Measurements from ENCODE around the gene PROS1.
"Not testable (repeated sequence)": the region's sequence is repeated elsewhere in the genome, so short reads cannot be mapped to it uniquely, and the experiment has no call there.

The PROS1 gene

GRCh38 chr3:93965106-93965505, 8.6 kb downstream of the PROS1 start:
- not testable (repeated sequence) for H3K4me1 ChIP-seq (ENCODE audit: control insufficient read depth, low read depth, low read length); H3K36me3 ChIP-seq (ENCODE audit: control insufficient read depth, low read depth, low read length); H3K4me3 ChIP-seq (ENCODE audit: low read length); H3K27me3 ChIP-seq (ENCODE audit: control insufficient read depth, insufficient read depth, low read length); H3K27ac ChIP-seq (ENCODE audit: low read length); H3K9ac ChIP-seq (ENCODE audit: low read length)
- peaks cover 14% of the 10 kb centered on the region for H3K9me3 ChIP-seq (ENCODE audit: control insufficient read depth, low read depth, low read length)

- Histone ChIP-seq H3K4me3 (ENCODE audit: low read length) (no peak overlapping the region), H3K36me3 (ENCODE audit: control insufficient read depth, low read depth, low read length) (no peaks in the 10 kb centered on the region), H3K27ac (ENCODE audit: low read length) (no peak overlapping the region), H3K4me1 (ENCODE audit: control insufficient read depth, low read depth, low read length) (no peaks in the 10 kb centered on the region), H3K27me3 (ENCODE audit: control insufficient read depth, insufficient read depth, low read length) (no peaks in the 10 kb centered on the region), H3K9me3 (ENCODE audit: control insufficient read depth, low read depth, low read length) (peaks cover 19% of the 10 kb centered on the region), H3K9ac (ENCODE audit: low read length) (no peak overlapping the region)
Observed at GRCh38 chr3:93962798-93963197, 10.9 kb downstream of the PROS1 start.

- Histone ChIP-seq H3K4me3 (ENCODE audit: low read length) (no peak overlapping the region), H3K27me3 (ENCODE audit: control insufficient read depth, insufficient read depth, low read length) (no peaks in the 10 kb centered on the region), H3K4me1 (ENCODE audit: control insufficient read depth, low read depth, low read length) (no peaks in the 10 kb centered on the region), H3K27ac (ENCODE audit: low read length) (no peak overlapping the region), H3K9ac (ENCODE audit: low read length) (no peak overlapping the region), H3K36me3 (ENCODE audit: control insufficient read depth, low read depth, low read length) (no peaks in the 10 kb centered on the region), H3K9me3 (ENCODE audit: control insufficient read depth, low read depth, low read length) (peaks cover 26% of the 10 kb centered on the region)
Observed at GRCh38 chr3:93961489-93961888, 12.2 kb downstream of the PROS1 start.

- H3K4me1 ChIP-seq (ENCODE audit: control insufficient read depth, low read depth, low read length): no peaks in the 10 kb centered on the region
- H3K27me3 ChIP-seq (ENCODE audit: control insufficient read depth, insufficient read depth, low read length): no peaks in the 10 kb centered on the region
- H3K27ac ChIP-seq (ENCODE audit: low read length): no peak overlapping the region
- no peaks in the 10 kb centered on the region for H3K36me3 ChIP-seq (ENCODE audit: control insufficient read depth, low read depth, low read length)
- no peak overlapping the region for H3K4me3 ChIP-seq (ENCODE audit: low read length)
- no peak overlapping the region for H3K9ac ChIP-seq (ENCODE audit: low read length)
- peaks cover 29% of the 10 kb centered on the region for H3K9me3 ChIP-seq (ENCODE audit: control insufficient read depth, low read depth, low read length)
Observed at GRCh38 chr3:93961026-93961425, 12.7 kb downstream of the PROS1 start.

- not testable (repeated sequence) for H3K27me3 ChIP-seq (ENCODE audit: control insufficient read depth, insufficient read depth, low read length); H3K4me1 ChIP-seq (ENCODE audit: control insufficient read depth, low read depth, low read length); H3K36me3 ChIP-seq (ENCODE audit: control insufficient read depth, low read depth, low read length); H3K4me3 ChIP-seq (ENCODE audit: low read length); H3K9ac ChIP-seq (ENCODE audit: low read length); H3K27ac ChIP-seq (ENCODE audit: low read length)
- H3K9me3 ChIP-seq (ENCODE audit: control insufficient read depth, low read depth, low read length): peaks cover 20% of the 10 kb centered on the region
Observed at GRCh38 chr3:93949958-93950357, 23.7 kb downstream of the PROS1 start.

GRCh38 chr3:93937485-93937884, 36.2 kb downstream of the PROS1 start:
- not testable (repeated sequence) for H3K27me3 ChIP-seq (ENCODE audit: control insufficient read depth, insufficient read depth, low read length); H3K27ac ChIP-seq (ENCODE audit: low read length); H3K4me3 ChIP-seq (ENCODE audit: low read length); H3K9ac ChIP-seq (ENCODE audit: low read length); H3K36me3 ChIP-seq (ENCODE audit: control insufficient read depth, low read depth, low read length); H3K4me1 ChIP-seq (ENCODE audit: control insufficient read depth, low read depth, low read length)
- H3K9me3 ChIP-seq (ENCODE audit: control insufficient read depth, low read depth, low read length): peaks cover 46% of the 10 kb centered on the region

- H3K9ac ChIP-seq (ENCODE audit: low read length): no peak overlapping the region
- H3K27ac ChIP-seq (ENCODE audit: low read length): no peak overlapping the region
- H3K36me3 ChIP-seq (ENCODE audit: control insufficient read depth, low read depth, low read length): no peaks in the 10 kb centered on the region
- no peaks in the 10 kb centered on the region for H3K4me1 ChIP-seq (ENCODE audit: control insufficient read depth, low read depth, low read length)
- H3K9me3 ChIP-seq (ENCODE audit: control insufficient read depth, low read depth, low read length): peaks cover 50% of the 10 kb centered on the region
- H3K4me3 ChIP-seq (ENCODE audit: low read length): no peak overlapping the region
- H3K27me3 ChIP-seq (ENCODE audit: control insufficient read depth, insufficient read depth, low read length): no peaks in the 10 kb centered on the region
Observed at GRCh38 chr3:93936549-93936948, 37.1 kb downstream of the PROS1 start.

- Histone ChIP-seq H3K4me1 (ENCODE audit: control insufficient read depth, low read depth, low read length) (no peaks in the 10 kb centered on the region), H3K4me3 (ENCODE audit: low read length) (no peak overlapping the region), H3K27ac (ENCODE audit: low read length) (no peak overlapping the region), H3K27me3 (ENCODE audit: control insufficient read depth, insufficient read depth, low read length) (no peaks in the 10 kb centered on the region), H3K9ac (ENCODE audit: low read length) (no peak overlapping the region), H3K9me3 (ENCODE audit: control insufficient read depth, low read depth, low read length) (peaks cover 57% of the 10 kb centered on the region), H3K36me3 (ENCODE audit: control insufficient read depth, low read depth, low read length) (no peaks in the 10 kb centered on the region)
Observed at GRCh38 chr3:93934366-93935046, 39.2 kb downstream of the PROS1 start.

- no peak overlapping the region for H3K9ac ChIP-seq (ENCODE audit: low read length)
- H3K27ac ChIP-seq (ENCODE audit: low read length): no peak overlapping the region
- H3K27me3 ChIP-seq (ENCODE audit: control insufficient read depth, insufficient read depth, low read length): no peaks in the 10 kb centered on the region
- H3K4me1 ChIP-seq (ENCODE audit: control insufficient read depth, low read depth, low read length): no peaks in the 10 kb centered on the region
- H3K36me3 ChIP-seq (ENCODE audit: control insufficient read depth, low read depth, low read length): no peaks in the 10 kb centered on the region
- no peak overlapping the region for H3K4me3 ChIP-seq (ENCODE audit: low read length)
- peaks cover 51% of the 10 kb centered on the region for H3K9me3 ChIP-seq (ENCODE audit: control insufficient read depth, low read depth, low read length)
Observed at GRCh38 chr3:93931597-93932229, 42.0 kb downstream of the PROS1 start.

GRCh38 chr3:93930041-93930440, 43.7 kb downstream of the PROS1 start:
- Histone ChIP-seq H3K9me3 (ENCODE audit: control insufficient read depth, low read depth, low read length) (peaks cover 52% of the 10 kb centered on the region), H3K36me3 (ENCODE audit: control insufficient read depth, low read depth, low read length) (no peaks in the 10 kb centered on the region), H3K27me3 (ENCODE audit: control insufficient read depth, insufficient read depth, low read length) (no peaks in the 10 kb centered on the region), H3K27ac (ENCODE audit: low read length) (no peak overlapping the region), H3K4me1 (ENCODE audit: control insufficient read depth, low read depth, low read length) (no peaks in the 10 kb centered on the region), H3K9ac (ENCODE audit: low read length) (no peak overlapping the region), H3K4me3 (ENCODE audit: low read length) (no peak overlapping the region)

GRCh38 chr3:93926789-93927188, 46.9 kb downstream of the PROS1 start:
- H3K27ac ChIP-seq (ENCODE audit: low read length): no peak overlapping the region
- peaks cover 52% of the 10 kb centered on the region for H3K9me3 ChIP-seq (ENCODE audit: control insufficient read depth, low read depth, low read length)
- no peak overlapping the region for H3K4me3 ChIP-seq (ENCODE audit: low read length)
- no peaks in the 10 kb centered on the region for H3K4me1 ChIP-seq (ENCODE audit: control insufficient read depth, low read depth, low read length)
- H3K36me3 ChIP-seq (ENCODE audit: control insufficient read depth, low read depth, low read length): no peaks in the 10 kb centered on the region
- no peak overlapping the region for H3K9ac ChIP-seq (ENCODE audit: low read length)
- H3K27me3 ChIP-seq (ENCODE audit: control insufficient read depth, insufficient read depth, low read length): no peaks in the 10 kb centered on the region

GRCh38 chr3:93924491-93924890, 49.2 kb downstream of the PROS1 start:
- no peaks in the 10 kb centered on the region for H3K4me1 ChIP-seq (ENCODE audit: control insufficient read depth, low read depth, low read length)
- H3K9me3 ChIP-seq (ENCODE audit: control insufficient read depth, low read depth, low read length): peaks cover 38% of the 10 kb centered on the region
- no peak overlapping the region for H3K9ac ChIP-seq (ENCODE audit: low read length)
- no peak overlapping the region for H3K27ac ChIP-seq (ENCODE audit: low read length)
- no peaks in the 10 kb centered on the region for H3K36me3 ChIP-seq (ENCODE audit: control insufficient read depth, low read depth, low read length)
- no peaks in the 10 kb centered on the region for H3K27me3 ChIP-seq (ENCODE audit: control insufficient read depth, insufficient read depth, low read length)
- H3K4me3 ChIP-seq (ENCODE audit: low read length): no peak overlapping the region

Data from iPS-18a (cell line).